ENCODE results near the gene FOXP4. TPM values are rescaled to one million over a fixed set of nuclear protein-coding genes. Genes with fewer than 3 reads are reported as not detected.

Gene FOXP4
- total RNA-seq, 2 donors from 2014 or later: 15.7 to 21.0 TPM

- ATAC-seq (ENCODE audit: insufficient number of reproducible peaks, low FRiP score, low read depth): no peak
- peaks cover 5% of the 10 kb centered on the region for H3K9me3 ChIP-seq
- DNase-seq (ENCODE audit: low spot score): no peak
- H3K27me3 ChIP-seq (replicated peaks; ENCODE audit: insufficient read depth): no peaks in the 10 kb centered on the region
- TF ChIP-seq, protein P1, sequence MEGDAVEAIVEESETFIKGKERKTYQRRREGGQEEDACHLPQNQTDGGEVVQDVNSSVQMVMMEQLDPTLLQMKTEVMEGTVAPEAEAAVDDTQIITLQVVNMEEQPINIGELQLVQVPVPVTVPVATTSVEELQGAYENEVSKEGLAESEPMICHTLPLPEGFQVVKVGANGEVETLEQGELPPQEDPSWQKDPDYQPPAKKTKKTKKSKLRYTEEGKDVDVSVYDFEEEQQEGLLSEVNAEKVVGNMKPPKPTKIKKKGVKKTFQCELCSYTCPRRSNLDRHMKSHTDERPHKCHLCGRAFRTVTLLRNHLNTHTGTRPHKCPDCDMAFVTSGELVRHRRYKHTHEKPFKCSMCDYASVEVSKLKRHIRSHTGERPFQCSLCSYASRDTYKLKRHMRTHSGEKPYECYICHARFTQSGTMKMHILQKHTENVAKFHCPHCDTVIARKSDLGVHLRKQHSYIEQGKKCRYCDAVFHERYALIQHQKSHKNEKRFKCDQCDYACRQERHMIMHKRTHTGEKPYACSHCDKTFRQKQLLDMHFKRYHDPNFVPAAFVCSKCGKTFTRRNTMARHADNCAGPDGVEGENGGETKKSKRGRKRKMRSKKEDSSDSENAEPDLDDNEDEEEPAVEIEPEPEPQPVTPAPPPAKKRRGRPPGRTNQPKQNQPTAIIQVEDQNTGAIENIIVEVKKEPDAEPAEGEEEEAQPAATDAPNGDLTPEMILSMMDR (IDR thresholded peaks at IDR 0.05): no peak
- no peaks in the 10 kb centered on the region for H3K4me1 ChIP-seq (ENCODE audit: control insufficient read depth in 1 of 2, low read depth in 2 of 2)
- no peak overlapping the region for H3K27ac ChIP-seq
- H3K36me3 ChIP-seq: no peaks in the 10 kb centered on the region
- no peak overlapping the region for H3K4me3 ChIP-seq
These were observed 77.1 kb downstream of the FOXP4 start for GRCh38 chr6:41623330-41623729.

DNA sequence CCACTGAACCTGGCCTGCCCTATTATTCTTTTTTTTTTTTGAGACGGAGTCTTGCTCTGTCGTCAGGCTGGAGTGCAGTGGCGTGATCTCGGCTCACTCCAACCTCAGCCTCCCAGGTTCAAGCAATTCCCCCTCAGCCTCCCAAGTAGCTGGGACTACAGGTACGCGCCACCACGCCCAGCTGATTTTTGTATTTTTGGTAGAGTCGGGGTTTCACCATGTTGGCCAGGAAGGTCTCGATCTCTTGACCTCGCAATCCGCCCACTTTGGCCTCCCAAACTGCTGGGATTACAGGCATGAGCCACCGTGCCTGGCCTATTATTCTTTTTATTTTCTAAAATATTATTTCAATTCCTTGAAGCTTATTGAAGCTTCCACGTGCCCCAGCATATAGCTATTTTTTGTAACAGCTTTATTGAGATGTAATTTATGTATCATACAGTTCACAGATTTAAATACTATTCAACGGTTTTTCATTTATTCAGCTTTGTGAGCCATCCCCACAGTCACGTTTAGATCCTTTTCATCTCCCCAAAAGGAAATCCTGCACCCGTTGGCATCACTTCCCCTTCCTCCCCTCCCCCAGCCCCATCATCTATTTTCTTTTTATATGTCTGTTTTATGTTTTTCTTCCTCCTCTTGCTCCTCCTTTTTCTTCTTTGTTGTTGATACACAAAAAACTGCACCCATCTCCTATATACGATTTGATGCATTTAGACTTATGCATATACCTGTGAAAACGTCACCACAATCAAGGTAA is 78.6 kb downstream of the FOXP4 start:
- DNase-seq (ENCODE audit: low spot score) (no peak), ATAC-seq (ENCODE audit: insufficient number of reproducible peaks, low FRiP score, low read depth) (no peak)
- Histone ChIP-seq H3K9me3 (peaks cover 5% of the 10 kb centered on the region), H3K4me3 (no peak overlapping the region), H3K27me3 (replicated peaks; ENCODE audit: insufficient read depth) (no peaks in the 10 kb centered on the region), H3K27ac (no peak overlapping the region), H3K36me3 (no peaks in the 10 kb centered on the region), H3K4me1 (ENCODE audit: control insufficient read depth in 1 of 2, low read depth in 2 of 2) (no peaks in the 10 kb centered on the region)
- TF ChIP-seq, protein P1 (IDR thresholded peaks at IDR 0.05): no peak

DNA sequence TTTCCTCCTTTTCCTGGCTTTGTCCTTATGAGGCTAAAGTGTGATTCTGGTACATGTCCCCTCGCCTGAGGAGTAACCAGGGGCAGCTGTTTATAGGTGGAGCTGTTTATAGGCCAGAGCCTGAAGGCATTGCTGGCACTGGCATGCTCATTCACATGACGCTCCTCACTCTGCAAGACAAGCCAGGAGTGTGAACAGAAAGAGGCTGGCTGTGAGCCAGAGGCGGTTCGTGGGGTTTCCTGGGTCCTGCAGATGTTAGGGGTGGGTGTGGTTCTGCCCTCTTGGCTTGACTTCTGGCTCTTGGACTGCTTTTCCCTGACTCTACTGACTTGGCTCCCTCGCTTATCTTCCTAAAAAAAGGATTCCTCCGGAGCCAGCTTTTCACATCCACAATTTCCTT is 79.3 kb downstream of the FOXP4 start:
- Histone ChIP-seq H3K36me3 (no peaks in the 10 kb centered on the region), H3K27me3 (replicated peaks; ENCODE audit: insufficient read depth) (no peaks in the 10 kb centered on the region), H3K4me3 (no peak overlapping the region), H3K9me3 (peaks cover 5% of the 10 kb centered on the region), H3K4me1 (ENCODE audit: control insufficient read depth in 1 of 2, low read depth in 2 of 2) (no peaks in the 10 kb centered on the region), H3K27ac (no peak overlapping the region)
- DNase-seq (ENCODE audit: low spot score): no peak
- ATAC-seq (ENCODE audit: insufficient number of reproducible peaks, low FRiP score, low read depth): no peak
- TF ChIP-seq, protein P1 (IDR thresholded peaks at IDR 0.05): no peak

DNA sequence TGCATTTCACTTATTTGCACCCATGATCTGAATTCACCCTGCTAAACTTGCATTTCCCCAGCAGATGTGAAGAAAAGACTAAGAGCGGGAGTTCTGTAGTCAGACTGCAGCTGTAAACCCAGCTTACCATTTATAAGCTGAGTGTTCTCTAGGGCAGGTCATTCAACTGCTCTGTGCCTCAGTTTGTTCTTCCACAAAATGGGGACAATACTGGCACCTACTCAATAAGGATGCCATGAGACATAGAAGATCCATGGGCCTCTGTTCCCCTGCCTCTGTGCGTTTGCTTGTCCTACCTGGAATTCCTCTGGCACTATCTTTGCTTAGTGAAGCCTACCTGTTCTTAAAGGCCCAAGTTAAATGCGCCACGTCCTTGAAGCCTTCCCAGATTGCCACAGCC is 79.8 kb downstream of the FOXP4 start:
- H3K4me3 ChIP-seq: no peak overlapping the region
- H3K27me3 ChIP-seq (replicated peaks; ENCODE audit: insufficient read depth): no peaks in the 10 kb centered on the region
- DNase-seq (ENCODE audit: low spot score): no peak
- H3K9me3 ChIP-seq: peaks cover 5% of the 10 kb centered on the region
- TF ChIP-seq, protein P1 (IDR thresholded peaks at IDR 0.05): no peak
- H3K27ac ChIP-seq: no peak overlapping the region
- no peaks in the 10 kb centered on the region for H3K4me1 ChIP-seq (ENCODE audit: control insufficient read depth in 1 of 2, low read depth in 2 of 2)
- no peak for ATAC-seq (ENCODE audit: insufficient number of reproducible peaks, low FRiP score, low read depth)
- no peaks in the 10 kb centered on the region for H3K36me3 ChIP-seq

DNA sequence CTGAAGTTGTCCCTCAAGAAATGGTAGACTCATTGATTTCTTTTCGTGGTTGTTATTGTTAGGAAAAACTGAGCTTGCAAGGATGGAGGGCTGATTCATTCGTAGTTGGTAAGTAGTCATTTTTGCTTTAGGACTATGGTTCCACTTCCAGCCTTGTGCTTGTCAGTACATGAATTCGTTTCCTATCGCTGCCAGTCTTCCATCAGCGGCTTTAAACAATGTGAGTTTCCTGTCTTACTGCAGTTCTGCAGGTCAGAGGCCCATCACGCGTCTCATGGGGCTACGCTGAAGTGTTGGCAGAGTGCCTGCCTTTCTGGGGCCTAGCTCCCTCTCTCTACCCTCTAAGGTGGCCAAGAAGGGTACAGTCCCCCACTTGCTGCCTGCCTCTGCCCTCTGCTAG is 80.7 kb downstream of the FOXP4 start:
- no peak overlapping the region for H3K4me3 ChIP-seq
- no peaks in the 10 kb centered on the region for H3K27me3 ChIP-seq (replicated peaks; ENCODE audit: insufficient read depth)
- H3K4me1 ChIP-seq (ENCODE audit: control insufficient read depth in 1 of 2, low read depth in 2 of 2): no peaks in the 10 kb centered on the region
- TF ChIP-seq, protein P1 (IDR thresholded peaks at IDR 0.05): no peak
- H3K36me3 ChIP-seq: no peaks in the 10 kb centered on the region
- H3K9me3 ChIP-seq: no peaks in the 10 kb centered on the region
- DNase-seq (ENCODE audit: low spot score) (no peak), ATAC-seq (ENCODE audit: insufficient number of reproducible peaks, low FRiP score, low read depth) (no peak)
- no peak overlapping the region for H3K27ac ChIP-seq

Data from thoracic aorta (tissue), 2 donors.